ENCODE data around the gene RNU4-1.
"Not testable (repeated sequence)": the region's sequence is repeated elsewhere in the genome, so short reads cannot be mapped to it uniquely, and the experiment has no call there.

The RNU4-1 gene

GRCh38 chr12:120258323-120258896 lies 34.6 kb downstream of the RNU4-1 start:
- DNase-seq (ENCODE audit: low read depth in 2 of 2): no peak

DNA sequence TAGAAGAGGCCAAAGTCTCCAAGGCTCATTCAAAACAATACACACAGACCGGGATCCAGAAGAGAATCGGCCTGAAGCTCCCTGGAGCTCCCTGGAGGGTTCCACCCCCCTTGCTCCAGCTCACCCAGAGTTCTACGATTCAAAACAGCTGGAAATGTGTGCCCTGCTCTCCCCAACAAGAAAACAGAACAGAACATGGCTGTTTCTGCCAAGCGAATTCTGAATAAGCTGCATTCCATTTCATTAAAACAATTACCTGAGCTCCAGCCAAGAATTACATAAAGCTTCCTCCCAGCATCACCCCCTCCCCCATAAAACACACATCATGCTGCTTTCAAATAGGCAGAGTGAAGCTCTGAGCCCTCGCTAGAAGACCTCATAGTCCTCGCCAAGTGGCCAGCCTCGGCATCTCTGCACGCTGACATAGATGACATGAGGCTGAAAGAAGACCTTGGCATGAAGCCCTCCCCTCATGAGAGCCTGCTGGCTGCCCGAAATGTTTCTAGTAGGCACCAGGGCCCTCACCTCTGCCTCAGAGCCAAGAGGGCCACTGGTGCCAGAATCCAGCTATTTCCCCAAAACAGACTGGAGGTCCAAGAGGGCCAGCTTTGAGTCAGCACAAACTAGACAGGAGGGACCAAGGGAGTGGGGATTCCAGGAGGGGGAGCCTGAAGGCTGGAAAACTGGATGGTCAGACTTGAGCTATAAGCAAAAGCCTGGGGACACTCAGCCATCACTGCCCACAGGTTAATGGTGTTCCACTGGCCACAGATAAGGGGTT lies 35.8 kb downstream of the RNU4-1 start:
- no peak for DNase-seq (ENCODE audit: low read depth in 2 of 2)

GRCh38 chr12:120254809-120255208 lies 38.2 kb downstream of the RNU4-1 start:
- no peak for DNase-seq (ENCODE audit: low read depth in 2 of 2)

DNA sequence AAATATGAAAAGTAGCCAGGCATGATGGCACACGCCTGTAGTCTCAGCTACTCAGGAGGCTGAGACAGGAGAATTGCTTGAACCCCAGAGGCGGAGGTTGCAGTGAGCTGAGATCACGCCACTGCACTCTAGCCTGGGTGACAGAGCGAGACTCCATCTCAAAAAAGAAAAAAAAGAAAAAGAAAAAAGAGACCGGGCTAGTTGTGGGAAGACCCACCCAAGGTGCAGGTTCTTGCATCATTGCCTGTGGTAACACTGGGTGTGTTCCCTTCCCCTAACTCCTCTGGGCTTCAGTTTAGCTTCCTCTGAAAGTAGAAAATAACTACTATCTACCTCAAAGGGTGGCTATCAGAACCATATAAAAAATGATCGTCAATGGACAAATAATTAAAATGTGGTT lies 39.7 kb downstream of the RNU4-1 start:
- DNase-seq (ENCODE audit: low read depth in 2 of 2): not testable (repeated sequence)

DNA sequence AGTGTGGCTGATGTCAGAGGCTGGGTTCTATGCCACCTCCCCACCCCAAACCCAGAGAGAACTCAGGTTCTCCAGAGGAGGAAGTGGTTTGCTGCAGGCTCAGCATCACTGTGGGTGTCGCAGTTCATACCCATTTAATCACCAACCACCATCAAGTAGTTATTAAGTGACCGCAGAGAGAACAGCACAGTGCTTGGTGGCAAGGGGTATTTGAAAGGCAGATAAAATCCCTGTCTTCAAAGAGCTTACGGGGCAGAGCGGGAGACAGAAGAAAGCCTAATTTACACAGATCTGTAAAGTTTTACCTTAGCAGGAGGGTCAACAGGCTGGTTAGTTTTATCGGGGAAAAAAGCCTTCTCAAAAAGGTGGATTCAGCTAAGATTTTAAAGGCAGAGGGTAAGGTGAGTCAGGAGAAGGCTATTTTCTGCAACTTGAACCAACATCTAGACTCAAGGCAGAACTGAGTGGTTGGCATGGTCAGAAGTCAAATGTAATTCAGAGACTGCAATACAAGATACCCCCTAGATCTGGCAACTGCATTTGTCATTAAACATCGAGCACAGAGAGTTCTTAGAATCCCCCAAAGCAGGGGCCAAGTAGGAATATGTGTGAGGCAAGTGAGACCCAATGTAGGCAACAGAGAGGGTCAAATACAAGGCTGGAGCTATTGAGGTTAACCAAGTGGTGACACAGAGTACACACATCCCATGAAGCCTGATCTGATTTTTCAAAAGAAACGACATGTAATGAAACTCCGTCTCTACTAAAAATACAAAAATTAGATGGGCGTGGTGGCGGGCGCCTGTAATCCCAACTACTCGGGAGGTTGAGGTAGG lies 40.7 kb downstream of the RNU4-1 start:
- DNase-seq (ENCODE audit: low read depth in 2 of 2): peak; percentile 67 to 68

DNA sequence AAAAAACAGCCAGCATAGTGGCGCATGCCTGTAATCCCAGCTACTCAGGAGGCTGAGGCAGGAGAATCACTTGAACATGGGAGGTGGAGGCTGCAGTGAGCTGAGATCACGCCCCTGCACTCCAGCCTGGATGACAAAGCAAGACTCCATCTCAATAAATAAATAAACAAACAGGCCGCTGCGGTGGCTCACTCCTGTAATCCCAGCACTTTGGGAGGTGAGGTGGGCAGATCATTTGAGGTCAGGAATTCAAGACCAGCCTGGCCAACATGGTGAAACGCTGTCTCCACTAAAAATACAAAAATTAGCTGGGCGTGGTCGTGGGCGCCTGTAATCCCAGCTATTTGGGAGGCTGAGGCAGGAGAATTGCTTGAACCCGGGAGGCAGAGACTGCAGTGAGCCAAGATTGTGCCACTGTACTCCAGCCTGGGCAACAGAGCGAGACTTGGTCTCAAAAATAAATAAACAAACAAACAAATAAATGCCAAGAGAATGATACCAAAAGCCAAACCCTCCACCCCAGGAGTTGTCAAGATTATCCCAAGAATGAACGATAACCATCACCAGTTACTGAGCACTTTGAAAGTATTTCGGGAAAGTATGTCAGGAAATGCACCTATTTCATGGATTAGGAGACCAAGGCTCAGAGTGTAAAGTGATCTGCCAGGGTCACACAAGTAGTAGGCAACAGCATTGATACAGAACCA lies 41.5 kb downstream of the RNU4-1 start:
- DNase-seq (ENCODE audit: low read depth in 2 of 2): not testable (repeated sequence)

- no peak for DNase-seq (ENCODE audit: low read depth in 2 of 2)
Measured at GRCh38 chr12:120249875-120250795, 42.9 kb downstream of the RNU4-1 start.

- no peak for DNase-seq (ENCODE audit: low read depth in 2 of 2)
Measured at GRCh38 chr12:120249266-120249874, 43.7 kb downstream of the RNU4-1 start.

GRCh38 chr12:120247621-120248030 lies 45.4 kb downstream of the RNU4-1 start:
- no peak for DNase-seq (ENCODE audit: low read depth in 2 of 2)

DNA sequence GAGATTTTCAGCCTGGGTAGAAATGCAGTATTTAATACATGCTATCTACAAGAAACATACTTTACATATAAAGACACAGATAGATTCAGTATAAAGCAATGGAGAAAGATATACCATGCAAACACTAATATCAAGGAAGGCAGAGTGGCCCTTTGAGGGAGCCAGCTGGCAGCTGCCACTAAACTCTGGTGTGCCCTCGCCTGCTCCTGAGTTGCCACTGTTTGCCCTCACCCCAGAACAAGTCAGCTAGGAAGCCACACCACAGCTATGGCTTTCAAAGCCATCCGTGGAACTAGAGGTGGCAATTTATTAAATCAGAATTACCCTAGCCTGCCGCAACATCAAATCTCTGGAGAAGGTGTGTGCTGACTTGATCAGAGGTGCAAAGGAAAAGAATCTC lies 45.9 kb downstream of the RNU4-1 start:
- no peak for DNase-seq (ENCODE audit: low read depth in 2 of 2)

DNA sequence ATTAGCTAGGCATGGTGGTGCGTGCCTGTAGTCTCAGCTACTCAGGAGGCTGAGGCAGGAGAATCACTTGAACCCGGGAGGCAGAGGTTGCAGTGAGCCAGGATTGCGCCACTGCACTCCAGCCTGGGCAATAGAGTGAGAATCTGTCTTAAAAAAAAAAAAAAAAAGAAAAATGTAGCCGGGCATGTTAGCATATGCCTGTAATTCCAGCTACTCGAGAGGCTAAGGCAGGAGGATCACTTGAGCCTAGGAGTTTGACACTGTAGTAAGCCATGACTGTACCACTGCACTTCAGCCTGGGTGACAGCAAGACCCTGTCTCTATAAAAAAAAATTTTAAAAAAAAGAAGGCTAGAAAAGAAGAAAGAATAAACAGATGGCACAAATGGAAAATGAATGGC lies 46.3 kb downstream of the RNU4-1 start:
- DNase-seq (ENCODE audit: low read depth in 2 of 2): not testable (repeated sequence)
